HG03159 (cell line): ENCODE measurements around the gene MAP1LC3C.
"Not testable (repeated sequence)": the region's sequence is repeated elsewhere in the genome, so short reads cannot be mapped to it uniquely, and the experiment has no call there.

Experiments
- ATAC-seq: cut with Tn5 transposase; IDR thresholded peaks from one replicate; pipeline ENCODE4 v1.9.1; 2021; ENCODE audit warnings: mild to moderate bottlenecking, moderate library complexity; ENCODE audit not compliant: unreplicated experiment

MAP1LC3C gene

GRCh38 chr1:241994171-241994570 is 4.7 kb downstream of the MAP1LC3C start:
- no peak for ATAC-seq

- no peak for ATAC-seq
These were observed 6.2 kb downstream of the MAP1LC3C start for GRCh38 chr1:241992734-241993133.

GRCh38 chr1:241990040-241990439 is 8.9 kb downstream of the MAP1LC3C start:
- ATAC-seq, result no peak

GRCh38 chr1:241988389-241988930 is 10.4 kb downstream of the MAP1LC3C start:
- ATAC-seq, result not testable (repeated sequence)

- peak; percentile 74 for ATAC-seq
These were observed 13.1 kb downstream of the MAP1LC3C start for GRCh38 chr1:241985787-241986186.

DNA sequence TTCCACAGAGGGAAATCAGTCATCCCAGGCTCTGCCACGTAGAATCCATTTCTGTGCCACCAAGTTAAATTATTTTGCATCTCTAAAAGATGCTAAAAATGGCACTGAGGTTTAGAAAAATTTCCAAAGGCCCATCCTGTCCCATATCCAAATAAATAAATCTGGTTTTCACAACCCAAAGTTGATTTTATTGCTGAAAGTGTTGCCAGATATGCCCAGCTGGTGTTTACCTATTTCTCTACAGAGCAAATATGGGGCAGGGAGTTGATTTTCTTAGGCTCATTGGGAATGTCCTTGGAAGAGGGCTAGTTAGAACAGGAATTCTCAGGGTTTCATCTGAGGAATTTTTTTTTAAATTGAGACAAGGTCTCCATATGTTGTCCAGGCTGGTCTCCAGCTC is 19.0 kb downstream of the MAP1LC3C start:
- ATAC-seq, result no peak

DNA sequence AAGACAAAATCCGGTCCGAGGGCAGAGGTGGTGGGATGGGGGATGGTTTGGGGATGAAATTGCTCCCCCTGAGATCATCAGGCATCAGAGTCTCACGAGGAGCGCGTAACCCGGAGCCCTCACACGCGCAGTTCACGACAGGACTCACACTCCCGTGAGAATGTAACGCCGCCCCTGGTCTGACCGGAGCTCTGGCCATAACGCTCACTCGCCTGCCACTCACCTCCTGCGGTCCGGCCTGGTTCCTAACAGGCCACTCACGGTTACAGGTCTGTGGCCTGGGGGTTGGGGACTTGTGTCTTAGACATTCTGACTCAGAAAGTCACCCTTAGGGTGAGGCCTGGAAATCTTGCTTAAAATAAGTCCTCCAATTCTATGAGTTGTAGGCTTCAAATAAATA is 19.8 kb downstream of the MAP1LC3C start:
- ATAC-seq, result no peak

DNA sequence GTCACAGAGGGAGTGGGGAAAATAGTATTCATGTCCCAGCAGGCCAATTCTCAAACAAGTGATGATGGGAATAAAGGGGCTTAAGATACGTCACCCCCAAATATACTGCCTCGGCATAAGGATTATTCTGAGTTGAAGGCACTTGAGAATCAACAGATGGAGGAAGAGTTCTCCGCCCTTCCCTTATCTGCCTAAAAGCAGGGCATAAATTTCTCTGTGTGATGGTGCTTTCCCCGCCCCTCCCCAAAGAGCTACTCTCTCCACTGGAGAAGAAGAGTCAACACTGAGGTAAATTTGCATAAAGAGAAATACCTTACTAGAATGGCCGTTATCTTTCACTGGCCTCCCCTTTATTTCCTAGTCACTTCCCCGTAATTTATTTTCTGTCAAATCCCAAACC is 22.7 kb downstream of the MAP1LC3C start:
- no peak for ATAC-seq

GRCh38 chr1:241972703-241973369 is 26.1 kb downstream of the MAP1LC3C start:
- ATAC-seq, result no peak

- ATAC-seq, result no peak
These were observed 30.3 kb downstream of the MAP1LC3C start for GRCh38 chr1:241968611-241969010.

DNA sequence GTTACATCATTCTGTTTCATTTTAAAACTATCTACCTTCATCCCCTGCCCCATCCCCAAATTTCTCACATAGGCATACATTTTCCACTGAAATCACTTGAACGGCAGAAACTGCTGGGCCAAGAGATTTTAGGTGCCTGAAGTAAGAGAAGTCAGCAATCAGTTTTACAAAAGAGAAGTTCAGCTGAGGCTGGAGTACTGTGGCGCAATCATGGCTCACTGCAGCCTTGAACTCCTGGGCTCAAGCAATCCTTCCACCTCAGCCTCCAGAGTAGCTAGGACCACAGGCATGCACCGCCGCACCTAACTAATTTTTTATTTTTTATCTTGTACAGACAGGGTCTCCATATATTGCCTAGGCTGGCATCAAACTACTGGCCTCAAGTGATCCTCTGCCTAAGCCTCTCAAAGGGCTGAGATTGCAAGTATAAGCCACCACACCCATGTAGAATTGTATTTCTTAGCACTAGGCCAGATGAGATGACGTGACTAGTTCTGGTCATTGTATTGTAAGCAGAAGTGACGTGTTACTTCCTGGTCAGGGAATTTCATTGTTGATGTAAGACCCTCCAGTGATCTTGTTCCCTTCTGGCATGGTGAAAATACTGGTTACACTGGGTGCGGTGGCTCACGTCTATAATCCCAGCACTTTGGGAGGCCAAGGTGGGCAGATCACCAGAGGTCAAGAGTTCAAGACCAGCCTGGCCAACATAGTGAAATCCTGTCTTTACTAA is 34.2 kb downstream of the MAP1LC3C start:
- ATAC-seq, result no peak

DNA sequence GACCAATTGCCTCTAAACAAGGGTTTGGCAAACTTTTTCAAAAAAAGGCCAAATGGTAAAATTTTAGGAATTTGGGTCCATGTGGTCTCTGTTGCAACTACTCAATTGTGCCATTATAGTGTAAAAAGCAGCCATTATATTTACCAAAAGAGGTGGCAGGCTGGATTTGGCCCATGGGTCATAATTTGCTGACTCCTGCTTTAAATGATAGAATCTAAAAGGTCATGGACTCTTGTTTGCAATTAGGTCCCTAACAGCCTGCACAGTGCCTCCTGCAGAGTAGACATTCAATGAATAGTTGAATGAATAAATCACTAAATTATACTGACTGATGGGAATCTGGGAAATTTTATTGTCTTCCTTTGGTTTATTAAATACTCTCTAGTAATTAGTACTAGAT is 35.2 kb downstream of the MAP1LC3C start:
- ATAC-seq, result no peak

DNA sequence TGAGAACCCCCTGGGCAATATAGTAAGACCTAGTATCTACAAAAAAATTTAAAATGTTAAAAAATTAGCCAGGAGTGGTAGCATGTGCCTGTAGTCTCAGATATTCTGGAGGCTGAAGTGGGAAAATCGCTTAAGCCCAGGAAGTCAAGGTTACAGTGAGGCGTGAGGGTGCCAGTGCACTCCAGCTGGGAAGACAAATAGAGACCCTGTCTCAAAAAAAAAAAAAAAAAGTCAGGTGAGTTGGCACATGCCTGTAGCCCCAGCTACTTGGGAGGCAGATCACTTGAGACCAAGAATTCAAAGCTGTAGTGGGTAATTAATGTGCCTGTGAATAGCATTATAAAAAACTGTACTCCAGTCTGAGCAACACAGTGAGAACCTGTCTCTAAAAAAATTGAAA is 36.7 kb downstream of the MAP1LC3C start:
- no peak for ATAC-seq

- no peak for ATAC-seq
These were observed 41.0 kb downstream of the MAP1LC3C start, which contains the start of gene BECN2 for GRCh38 chr1:241957692-241958494. TSS of gene BECN2 (plus strand) at chr1:241957767. CDS start at chr1:241957767, 0 bp downstream.

DNA sequence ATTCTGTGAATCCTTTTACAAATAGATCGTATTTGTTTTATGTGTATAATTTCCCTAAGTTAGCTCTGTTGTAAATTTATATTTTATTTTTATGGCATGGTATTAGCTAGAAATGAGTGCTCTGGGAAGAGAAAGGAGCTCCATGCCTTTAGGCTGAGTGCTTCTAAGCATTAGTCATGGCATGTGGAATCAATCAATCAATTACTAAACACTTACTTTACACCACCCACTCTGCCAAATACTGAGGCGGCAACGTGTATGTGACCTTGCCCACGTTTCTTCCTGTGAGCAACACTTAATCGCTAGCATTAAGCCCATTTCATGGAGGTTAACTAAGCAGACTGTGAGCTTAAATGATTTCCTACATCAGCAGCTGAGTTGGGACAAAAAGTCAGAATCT is 48.5 kb downstream of the MAP1LC3C start:
- ATAC-seq, result no peak

DNA sequence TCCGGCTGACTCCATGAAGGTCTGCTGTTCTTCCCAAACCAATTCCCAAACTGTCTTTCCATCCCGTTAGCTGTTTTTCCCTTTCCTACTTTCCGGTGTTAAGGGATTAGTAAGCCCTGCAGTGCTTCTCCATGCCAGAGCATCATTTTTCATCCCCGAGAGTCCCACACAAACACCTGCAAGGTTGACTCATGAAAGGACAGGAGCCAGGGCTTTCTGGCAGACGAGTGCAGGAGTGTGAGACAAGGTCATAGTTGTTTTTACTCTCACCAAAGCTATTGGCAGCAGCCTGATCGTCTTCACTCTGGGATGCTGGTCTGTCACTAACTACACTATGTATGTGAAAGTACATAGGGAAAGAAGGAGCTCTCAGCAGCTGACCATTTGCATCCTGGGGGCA is 51.5 kb downstream of the MAP1LC3C start:
- ATAC-seq, result no peak
